ENCODE data around the gene HTRA1.

- TF ChIP-seq, protein P1, sequence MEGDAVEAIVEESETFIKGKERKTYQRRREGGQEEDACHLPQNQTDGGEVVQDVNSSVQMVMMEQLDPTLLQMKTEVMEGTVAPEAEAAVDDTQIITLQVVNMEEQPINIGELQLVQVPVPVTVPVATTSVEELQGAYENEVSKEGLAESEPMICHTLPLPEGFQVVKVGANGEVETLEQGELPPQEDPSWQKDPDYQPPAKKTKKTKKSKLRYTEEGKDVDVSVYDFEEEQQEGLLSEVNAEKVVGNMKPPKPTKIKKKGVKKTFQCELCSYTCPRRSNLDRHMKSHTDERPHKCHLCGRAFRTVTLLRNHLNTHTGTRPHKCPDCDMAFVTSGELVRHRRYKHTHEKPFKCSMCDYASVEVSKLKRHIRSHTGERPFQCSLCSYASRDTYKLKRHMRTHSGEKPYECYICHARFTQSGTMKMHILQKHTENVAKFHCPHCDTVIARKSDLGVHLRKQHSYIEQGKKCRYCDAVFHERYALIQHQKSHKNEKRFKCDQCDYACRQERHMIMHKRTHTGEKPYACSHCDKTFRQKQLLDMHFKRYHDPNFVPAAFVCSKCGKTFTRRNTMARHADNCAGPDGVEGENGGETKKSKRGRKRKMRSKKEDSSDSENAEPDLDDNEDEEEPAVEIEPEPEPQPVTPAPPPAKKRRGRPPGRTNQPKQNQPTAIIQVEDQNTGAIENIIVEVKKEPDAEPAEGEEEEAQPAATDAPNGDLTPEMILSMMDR (IDR thresholded peaks at IDR 0.05) = no peak
- TF ChIP-seq EZH2 (IDR thresholded peaks at IDR 0.05) (no peak), EZH2phosphoT487 (IDR thresholded peaks at IDR 0.05) (no peak)
Measured at GRCh38 chr10:122463466-122464249, 2.3 kb downstream of the HTRA1 start.

All from neural progenitor cell (in vitro differentiated cells).